Fibroblast of mammary gland (primary cell): ENCODE results near the gene CDKN2D.
A peak's percentile ranks its signal among the peaks of the same experiment; 100 is the strongest.

Source experiments
- DNase-seq: peaks from one replicate; pipeline ENCODE4 v3.0.0-alpha.2; 2010; ENCODE audit warnings: low read depth
- H3K4me3 ChIP-seq: 2 replicates; pipeline ENCODE4 v1.5.1; 2011; ENCODE audit warnings: low read depth, mild to moderate bottlenecking, low read length, moderate library complexity; ENCODE audit not compliant: control insufficient read depth
- CTCF ChIP-seq: conservative IDR thresholded peaks from 2 replicates; pipeline ENCODE4 v1.5.1; 2011; ENCODE audit warnings: low read depth, low read length, inconsistent platforms; ENCODE audit not compliant: control insufficient read depth, insufficient read depth

The CDKN2D gene

GRCh38 chr19:10519421-10519820, 49.4 kb downstream of the CDKN2D start:
- no peak for DNase-seq
- TF ChIP-seq CTCF: no peak
- H3K4me3 ChIP-seq: no peak overlapping the region

- DNase-seq: no peak
- H3K4me3 ChIP-seq: no peak overlapping the region
- TF ChIP-seq CTCF: no peak
These were observed 50.1 kb downstream of the CDKN2D start for GRCh38 chr19:10518444-10519361.

GRCh38 chr19:10517760-10518443, 50.9 kb downstream of the CDKN2D start:
- H3K4me3 ChIP-seq: peak overlapping the region; percentile 40
- TF ChIP-seq CTCF: no peak
- no peak for DNase-seq

- DNase-seq: no peak
- no peak for TF ChIP-seq CTCF
- H3K4me3 ChIP-seq: peak within 1 kb of the TSS; percentile 40
These were observed 51.4 kb downstream of the CDKN2D start, which contains the start of gene S1PR5 for GRCh38 chr19:10517361-10517759. Gene S1PR5 (minus strand): TSS chr19:10517447. CDS start chr19:10515011, 2,436 bp downstream.

GRCh38 chr19:10516671-10517286, 52.0 kb downstream of the CDKN2D start:
- peak overlapping the region; percentile 29 for H3K4me3 ChIP-seq
- TF ChIP-seq CTCF: no peak
- DNase-seq: no peak
